Measurements from ENCODE around the gene MADCAM1.

The MADCAM1 gene

DNA sequence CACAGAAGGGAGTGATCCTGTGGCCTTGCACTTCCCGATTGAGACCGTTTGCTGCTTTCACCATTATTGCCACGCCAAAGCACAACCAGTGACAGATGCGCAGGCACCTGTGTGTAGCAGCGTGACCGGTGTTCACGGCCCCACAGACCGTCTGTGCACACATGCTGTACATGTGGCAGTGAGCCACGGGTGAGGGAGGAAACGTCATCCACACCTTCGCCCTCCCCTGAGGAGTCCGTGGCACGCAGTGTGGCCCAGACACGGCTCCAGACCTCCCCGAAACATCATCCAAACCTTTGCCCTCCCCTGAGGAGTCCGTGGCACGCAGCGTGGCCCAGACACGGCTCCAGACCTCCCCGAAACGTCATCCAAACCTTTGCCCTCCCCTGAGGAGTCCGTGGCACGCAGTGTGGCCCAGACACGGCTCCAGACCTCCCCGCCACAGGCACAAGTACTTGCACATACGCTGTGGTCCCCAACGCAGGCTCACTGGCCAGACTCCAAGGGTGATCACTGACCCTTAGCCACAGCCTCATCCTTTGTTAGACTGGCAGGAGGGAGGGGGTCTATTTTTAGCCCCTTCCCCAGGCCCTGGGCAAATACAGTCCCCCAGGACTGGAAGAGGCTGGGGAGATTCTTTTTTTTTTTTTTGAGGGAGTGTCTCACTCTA lies 27.6 kb upstream of the MADCAM1 start:
- TF ChIP-seq ZFX (IDR thresholded peaks at IDR 0.05) (no peak), CTCF (conservative IDR thresholded peaks at IDR 0.05) (no peak)

DNA sequence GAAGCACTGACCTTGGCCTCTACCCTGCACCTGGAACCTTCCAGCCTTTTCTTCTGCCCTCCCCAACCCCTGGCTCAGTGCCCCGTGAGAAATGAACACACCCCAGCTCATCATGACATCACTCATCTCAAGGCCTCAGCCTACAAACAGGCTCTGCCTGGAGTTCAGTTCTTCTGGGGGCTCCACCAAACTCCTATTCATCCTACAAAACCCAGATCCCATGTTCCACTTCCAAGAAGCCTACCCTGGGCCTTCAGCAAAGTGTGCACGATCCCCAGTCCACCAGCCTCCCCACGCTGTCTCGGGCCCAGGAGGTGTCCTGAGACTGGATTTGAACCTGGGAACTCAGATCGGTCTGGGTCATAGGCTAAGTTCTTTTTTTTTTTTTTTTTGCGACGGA lies 26.5 kb upstream of the MADCAM1 start:
- H3K27ac ChIP-seq = no peak overlapping the region
- TF ChIP-seq ZFX (IDR thresholded peaks at IDR 0.05) (no peak), CTCF (conservative IDR thresholded peaks at IDR 0.05) (no peak)

More for the DNA sequence above, 27.6 kb upstream of the MADCAM1 start:
- H3K27ac ChIP-seq = no peak overlapping the region

GRCh38 chr19:470701-471100 lies 25.6 kb upstream of the MADCAM1 start:
- TF ChIP-seq CTCF (conservative IDR thresholded peaks at IDR 0.05) (no peak), ZFX (IDR thresholded peaks at IDR 0.05) (no peak)
- no peak overlapping the region for H3K27ac ChIP-seq

GRCh38 chr19:472005-472858 lies 24.1 kb upstream of the MADCAM1 start:
- H3K27ac ChIP-seq = no peak overlapping the region
- TF ChIP-seq ZFX (IDR thresholded peaks at IDR 0.05) (no peak), CTCF (conservative IDR thresholded peaks at IDR 0.05) (no peak)

DNA sequence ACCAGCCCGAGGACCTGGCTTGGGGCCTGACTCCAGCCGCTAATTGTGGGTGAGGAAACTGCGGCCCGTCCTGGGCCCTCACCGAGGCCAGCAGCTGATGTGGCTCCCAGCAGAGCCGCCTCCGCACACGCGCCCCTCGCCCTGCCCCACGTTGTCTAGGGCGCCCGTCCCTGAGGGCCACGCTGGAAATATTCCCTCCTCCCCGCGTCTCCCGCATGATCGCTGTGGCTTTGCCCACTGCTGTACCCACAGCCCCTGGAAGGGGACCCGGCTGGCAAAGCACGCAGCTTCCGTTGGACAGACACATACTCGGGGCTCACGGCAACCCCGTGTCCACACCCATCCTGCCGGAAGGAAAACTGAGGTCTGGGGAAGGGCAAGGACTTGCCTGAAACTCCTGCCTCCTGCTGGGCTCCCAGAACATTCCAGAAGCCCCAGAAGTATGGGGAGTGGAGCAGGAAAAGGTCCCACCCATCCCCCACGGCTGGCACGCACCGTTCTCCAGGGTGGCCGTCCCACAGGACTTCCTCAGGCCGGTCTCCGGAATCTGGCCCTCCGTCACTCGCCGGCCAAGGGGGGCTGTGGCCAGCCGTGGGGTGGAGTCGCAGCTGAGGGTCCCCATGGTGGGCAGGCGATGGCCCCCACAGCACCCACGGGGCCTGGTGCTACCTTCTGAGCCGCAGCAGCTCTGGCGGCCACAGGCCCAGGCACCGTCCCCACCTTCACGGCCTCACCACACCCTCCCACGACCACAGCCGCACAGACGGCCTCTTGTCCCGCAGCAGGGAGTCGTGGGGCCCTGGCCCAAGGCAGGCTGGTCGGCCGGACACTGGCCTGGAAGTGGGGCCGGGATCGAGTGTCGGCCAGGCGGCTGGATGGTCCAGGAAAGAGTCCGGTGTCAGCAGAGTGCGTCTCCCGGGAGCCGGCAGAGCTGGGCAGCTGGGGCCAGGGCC lies 21.9 kb upstream of the MADCAM1 start:
- TF ChIP-seq ZFX (IDR thresholded peaks at IDR 0.05) (no peak), CTCF (conservative IDR thresholded peaks at IDR 0.05) (no peak)
- H3K27ac ChIP-seq = no peak overlapping the region

DNA sequence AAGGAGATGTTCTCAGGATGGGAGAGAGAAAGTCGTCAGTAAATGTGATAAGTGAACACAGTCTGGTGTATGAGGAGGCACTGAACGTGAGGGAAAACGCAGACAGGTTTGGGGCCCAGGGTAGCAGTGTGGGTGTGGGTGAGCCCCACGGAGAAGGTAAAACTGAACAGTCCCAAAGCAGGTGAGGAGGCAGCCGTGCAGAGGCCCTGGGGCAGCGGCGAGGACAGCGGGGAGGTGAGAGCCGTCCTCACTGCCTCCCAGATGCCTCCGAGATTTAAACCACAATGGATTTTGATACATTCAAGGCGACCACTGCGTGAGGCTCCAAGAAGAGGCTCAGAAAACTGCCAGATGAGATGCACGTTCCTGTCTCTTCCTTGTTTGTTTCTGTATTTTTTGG lies 20.9 kb upstream of the MADCAM1 start:
- no peak overlapping the region for H3K27ac ChIP-seq
- TF ChIP-seq CTCF (conservative IDR thresholded peaks at IDR 0.05) (no peak), ZFX (IDR thresholded peaks at IDR 0.05) (no peak)

Data from C4-2B (cell line).